ENCODE results near the gene BEND3. TPM values are rescaled to one million over a fixed set of nuclear protein-coding genes. Genes with fewer than 3 reads are reported as not detected.

BEND3 gene
- total and polyA plus RNA-seq, 2 of the 8 experiments (the other 6 are each of a cell fraction or from before 2014, with no cell fraction given): 25.2 to 38.8 TPM

DNA sequence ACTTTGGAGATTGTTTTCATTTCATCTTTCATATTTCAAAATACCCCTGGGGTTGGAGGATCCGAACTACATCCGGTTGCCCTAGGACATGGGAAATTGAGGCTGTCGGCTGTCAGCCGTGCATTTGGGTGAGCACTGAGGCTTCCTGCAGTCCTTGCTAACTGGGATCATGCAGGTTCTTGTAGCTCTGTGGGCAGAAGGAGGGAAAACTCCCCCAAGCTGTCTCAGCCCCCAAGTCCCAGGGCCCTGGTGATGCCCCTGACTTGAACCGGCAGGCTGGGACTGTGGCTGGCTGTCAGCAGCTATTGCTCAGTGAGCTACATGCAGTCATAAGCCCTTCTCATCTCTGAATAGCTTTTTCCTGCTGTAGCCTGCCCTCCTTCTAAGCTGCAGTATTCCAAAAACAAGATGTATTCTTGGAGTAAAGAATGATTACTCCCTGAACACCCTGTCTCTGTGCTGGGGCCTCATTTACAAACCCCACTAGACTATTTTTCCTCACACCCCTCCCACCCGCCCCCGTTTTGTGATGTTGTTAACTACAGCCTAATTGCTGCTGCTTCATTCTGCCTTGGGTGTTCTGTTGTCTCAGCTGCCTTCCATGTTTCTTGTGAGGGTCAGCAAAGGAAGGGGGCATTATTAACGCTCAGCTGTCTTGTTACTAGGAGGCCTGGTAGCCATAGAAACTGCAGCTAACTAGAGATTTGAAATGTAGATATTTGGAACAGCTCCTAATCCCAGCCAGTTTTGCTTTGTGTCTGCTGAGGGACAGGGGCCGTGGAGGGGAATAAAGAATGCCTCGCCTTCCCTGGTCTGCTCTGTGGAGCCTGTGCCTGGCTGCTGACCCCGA is 69.3 kb downstream of the BEND3 start:
- Histone ChIP-seq H2AFZ (ENCODE audit: low read length) (no peak overlapping the region), H2BK5ac (ENCODE audit: low read depth, low read length) (no peak overlapping the region), H3K79me1 (ENCODE audit: low read depth, low read length) (no peaks in the 10 kb centered on the region), H3K4me1 (replicated peaks in 1 of 4; ENCODE audit: control insufficient read depth in 3 of 4, insufficient read depth in 4 of 4, low read length in 3 of 4) (no peaks in the 10 kb centered on the region), H3K4me3 (ENCODE audit: extremely low read depth in 1 of 4, insufficient read depth in 2 of 4, low read depth in 3 of 4, low read length in 4 of 4) (no peak overlapping the region), H3K27ac (ENCODE audit: low read depth, low read length) (no peak overlapping the region), H3K4ac (replicated peaks; ENCODE audit: insufficient read length, low read depth, low read length) (no peak overlapping the region), H2BK20ac (ENCODE audit: low read length) (no peak overlapping the region), H2BK15ac (ENCODE audit: low read length) (no peak overlapping the region), H3K56ac (replicated peaks; ENCODE audit: insufficient read length, low read depth, low read length) (no peak overlapping the region), H4K8ac (ENCODE audit: extremely low read depth, insufficient read depth, low read length) (no peak overlapping the region), H4K20me1 (replicated peaks in 1 of 2; ENCODE audit: control insufficient read depth in 1 of 2, insufficient read depth in 2 of 2, low read length in 2 of 2) (no peaks in the 10 kb centered on the region), H3K23me2 (ENCODE audit: low read depth, low read length) (no peaks in the 10 kb centered on the region), H3K14ac (ENCODE audit: insufficient read length) (no peak overlapping the region), H3K9ac (replicated peaks in 1 of 4; ENCODE audit: extremely low read depth in 1 of 4, low read depth in 3 of 4, low read length in 3 of 4) (no peak overlapping the region), H2BK120ac (replicated peaks; ENCODE audit: low read depth, low read length) (no peak overlapping the region), H3K23ac (ENCODE audit: insufficient read length) (no peak overlapping the region), H3K27me3 (replicated peaks in 1 of 4; ENCODE audit: control insufficient read depth in 3 of 4, extremely low read depth in 1 of 4, insufficient read depth in 3 of 4, low read length in 3 of 4) (no peaks in the 10 kb centered on the region; a peak in 1 of 7 replicates), H2BK12ac (ENCODE audit: low read depth, low read length) (no peak overlapping the region), H4K91ac (replicated peaks; ENCODE audit: insufficient read length, low read length) (no peak overlapping the region), H3K36me3 (ENCODE audit: control insufficient read depth in 2 of 4, insufficient read depth in 4 of 4, low read length in 3 of 4) (peaks cover 0 to 7% (median 0%) of the 10 kb centered on the region in 4 experiments; a peak in 2 of 8 replicates), H2AK5ac (ENCODE audit: low read depth, low read length) (no peak overlapping the region), H3K4me2 (ENCODE audit: insufficient read depth in 1 of 2, low read depth in 2 of 2, low read length in 2 of 2) (no peak overlapping the region), H3K18ac (ENCODE audit: extremely low read depth, low read length) (no peak overlapping the region), H4K5ac (ENCODE audit: insufficient read length, low read depth, low read length) (no peak overlapping the region), H3K9me3 (ENCODE audit: insufficient read depth in 2 of 2, low read depth in 1 of 2, low read length in 1 of 2) (no peaks in the 10 kb centered on the region), H3K79me2 (ENCODE audit: control insufficient read depth in 1 of 2, insufficient read depth in 2 of 2, low read length in 2 of 2) (no peaks in the 10 kb centered on the region)
- POLR2A ChIA-PET (ENCODE audit: partially characterized antibody): interaction anchor here (0.6 to 1.5 kb wide), 5 partner anchors 32 to 602 kb away, joined by 3 to 7 read pairs (median 3); partner anchors contain the start of gene BEND3
- CTCF ChIA-PET (ENCODE audit: partially characterized antibody): interaction anchor here (0.6 to 4.3 kb wide), 5 partner anchors 12 to 711 kb away, joined by 3 to 17 read pairs (median 3); no protein-coding TSS in a partner anchor
- 81% methylated on average over 11 of the region's 11 CpGs; no CpG with 5 or more reads in 1 of the 2 experiments for WGBS, 2 experiments (ENCODE audit: extremely low coverage in 1 of 2, insufficient coverage in 1 of 2, insufficient read length in 1 of 2, insufficient replicate concordance in 2 of 2, low coverage in 1 of 2, low lambda C conversion rate in 2 of 2, missing lambda C conversion rate in 1 of 2)
- FAIRE-seq: no peak
- no peak for TF ChIP-seq KDM4A (IDR thresholded peaks at IDR 0.05; ENCODE audit: low read depth, low read length, severe bottlenecking)
- TF ChIP-seq BRCA1 (IDR thresholded peaks at IDR 0.05; ENCODE audit: low read depth, low read length): no peak
- DNase-seq (ENCODE audit: low read depth in 1 of 2, low spot score in 2 of 2): no peak
